GM18526 (cell line): ENCODE results near the gene SULT1A3.
"Not testable (repeated sequence)": the region's sequence is repeated elsewhere in the genome, so short reads cannot be mapped to it uniquely, and the experiment has no call there.

Source experiments
- POLR2A ChIP-seq: IDR thresholded peaks from 3 replicates; pipeline ENCODE4 v1.6.1; 2011; ENCODE audit not compliant: insufficient read length; ENCODE audit errors: extremely low read depth

SULT1A3 gene

GRCh38 chr16:30199049-30199448 lies at the start of gene SULT1A3:
Gene SULT1A3 (plus strand): TSS chr16:30199255. CDS start chr16:30200729, 1,474 bp downstream.
- TF ChIP-seq POLR2A = not testable (repeated sequence)

DNA sequence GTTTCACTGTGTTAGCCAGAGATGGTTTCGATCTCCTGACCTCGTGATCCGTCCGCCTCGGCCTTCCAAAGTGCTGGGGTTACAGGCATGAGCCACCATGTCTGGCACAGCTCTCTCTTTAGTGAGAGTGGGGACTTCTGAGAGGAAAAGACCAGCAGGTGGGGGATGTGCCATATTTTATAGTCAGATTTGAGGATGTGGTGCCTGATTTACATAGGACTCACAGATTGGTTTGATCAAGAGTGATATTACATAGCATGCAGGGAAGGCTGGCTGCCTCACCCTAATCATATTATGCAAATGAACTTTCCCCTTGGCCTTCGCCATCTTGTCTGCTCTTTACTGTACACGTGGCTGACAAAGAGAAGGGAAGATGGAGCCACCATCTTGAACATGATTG lies 48.0 kb upstream of the SULT1A3 start:
- TF ChIP-seq POLR2A = no peak

DNA sequence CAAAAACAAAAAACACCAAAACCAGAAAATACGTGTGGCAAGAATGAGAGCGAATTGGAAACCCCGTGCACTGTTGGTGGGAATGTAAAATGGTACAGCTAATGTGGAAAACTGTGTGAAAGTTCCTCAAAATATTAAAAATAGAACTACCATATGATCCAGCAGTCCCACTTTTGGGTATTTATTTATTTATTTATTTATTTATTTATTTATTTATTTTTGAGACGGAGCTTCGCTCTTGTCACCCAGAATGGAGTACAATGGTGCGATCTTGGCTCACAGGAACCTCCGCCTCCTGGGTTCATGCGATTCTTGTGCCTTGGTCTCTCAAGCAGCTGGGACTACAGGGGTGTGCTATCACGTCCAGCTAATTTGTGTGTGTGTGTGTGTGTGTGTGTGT lies 46.5 kb upstream of the SULT1A3 start:
- TF ChIP-seq POLR2A = no peak

DNA sequence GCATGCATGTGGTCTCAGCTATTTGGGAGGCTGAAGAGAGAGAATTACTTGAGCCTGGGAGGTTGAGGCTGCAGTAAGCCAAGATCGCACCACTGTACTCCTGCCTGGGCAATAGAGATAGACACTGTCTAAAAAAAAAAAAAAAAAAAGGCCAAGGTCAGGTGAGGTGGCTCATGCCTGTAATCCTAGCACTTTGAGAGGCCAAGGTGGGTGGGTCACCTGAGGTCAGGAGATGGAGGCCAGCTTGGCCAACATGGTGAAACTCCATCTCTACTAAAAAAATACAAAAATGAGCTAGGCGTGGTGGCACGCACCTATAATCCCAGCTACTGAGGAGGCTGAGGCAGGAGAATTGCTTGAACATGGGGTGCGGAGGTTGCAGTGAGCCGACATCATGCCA lies 43.9 kb upstream of the SULT1A3 start:
- no peak for TF ChIP-seq POLR2A

GRCh38 chr16:30157214-30157613 lies 41.8 kb upstream of the SULT1A3 start:
- TF ChIP-seq POLR2A = no peak

DNA sequence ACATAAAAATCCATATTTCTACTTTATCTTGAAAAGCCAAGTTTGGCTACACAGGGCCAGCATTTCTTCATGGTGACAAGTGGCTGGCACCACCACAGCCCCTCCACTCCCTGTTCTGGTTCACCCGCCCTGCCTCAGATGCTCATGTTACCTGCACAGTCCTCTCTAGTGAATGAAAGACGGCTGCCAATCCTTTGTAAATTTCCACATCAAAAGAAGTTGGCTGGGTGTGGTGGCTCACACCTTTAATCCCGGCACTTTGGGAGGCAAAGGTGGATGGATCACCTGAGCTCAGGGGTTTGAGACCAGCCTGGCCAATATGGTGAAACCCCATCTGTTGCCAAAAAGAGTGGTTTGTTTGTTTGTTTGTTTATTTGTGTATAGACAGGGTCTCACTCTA lies 35.5 kb upstream of the SULT1A3 start:
- TF ChIP-seq POLR2A = no peak

- no peak for TF ChIP-seq POLR2A
Measured at GRCh38 chr16:30166202-30166902, 32.7 kb upstream of the SULT1A3 start.

DNA sequence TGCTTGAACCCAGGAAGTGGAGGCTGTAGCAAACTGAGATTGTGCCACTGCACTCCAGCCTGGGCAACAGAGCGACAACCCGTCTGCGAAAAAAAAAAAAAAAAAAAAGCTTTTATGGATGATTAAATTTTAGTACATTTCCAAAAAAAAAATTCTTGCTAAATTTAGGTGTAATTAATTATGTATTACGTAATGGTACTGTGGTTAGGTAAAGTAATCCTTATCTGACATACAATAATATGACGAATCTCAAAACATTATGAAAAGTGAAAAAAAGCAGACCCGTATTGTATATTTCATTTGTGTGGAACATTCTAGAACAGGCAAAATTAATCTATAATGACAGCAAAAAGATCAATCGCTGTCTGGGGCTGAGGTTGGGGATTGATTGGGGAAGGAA lies 26.0 kb upstream of the SULT1A3 start:
- no peak for TF ChIP-seq POLR2A

DNA sequence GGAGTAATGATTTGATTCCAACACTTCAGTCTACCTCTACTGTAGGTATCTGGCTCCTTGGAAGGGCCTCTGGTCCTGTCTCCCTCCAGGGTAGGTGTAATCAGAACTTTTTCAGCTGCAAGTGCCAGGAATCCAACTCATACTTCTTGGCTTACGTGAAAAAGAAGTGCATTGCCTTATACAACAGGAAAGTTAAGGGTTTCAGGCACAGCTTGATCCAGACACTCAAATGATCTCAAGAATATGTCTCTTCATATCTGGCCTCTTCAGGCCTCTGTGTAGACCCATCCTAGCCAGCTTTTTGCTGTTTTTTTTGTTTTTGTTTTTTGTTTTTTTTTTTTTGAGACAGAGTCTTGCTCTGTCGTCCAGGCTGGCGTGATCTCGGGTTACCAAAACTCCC lies 19.9 kb upstream of the SULT1A3 start:
- TF ChIP-seq POLR2A = no peak

DNA sequence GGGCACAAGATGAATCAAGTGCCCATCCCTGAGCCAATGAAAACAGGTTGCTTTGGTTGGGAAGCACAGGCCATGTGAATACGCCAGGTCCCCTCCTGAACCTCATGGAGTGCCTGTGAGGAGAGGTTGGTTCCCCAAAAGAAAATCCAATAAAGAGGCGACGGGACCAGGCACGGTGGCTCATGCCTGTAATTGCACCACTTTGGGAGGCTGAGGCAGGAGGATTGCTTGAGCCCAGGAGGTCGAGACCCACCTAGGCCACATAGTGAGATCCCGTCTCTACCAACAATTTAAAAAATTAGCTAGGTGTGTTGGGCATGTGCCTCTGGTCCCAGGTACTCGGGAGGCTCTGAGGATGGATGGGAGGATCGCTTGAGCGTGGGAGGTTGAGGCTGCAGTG lies 19.1 kb upstream of the SULT1A3 start:
- TF ChIP-seq POLR2A = no peak

- no peak for TF ChIP-seq POLR2A
Measured at GRCh38 chr16:30180741-30181140, 18.3 kb upstream of the SULT1A3 start.

GRCh38 chr16:30183233-30184095 lies 15.6 kb upstream of the SULT1A3 start, which contains the start of gene CORO1A:
Gene CORO1A (plus strand): TSS chr16:30183602. CDS start chr16:30185210, 1,608 bp downstream.
- peak; percentile 95 for TF ChIP-seq POLR2A

DNA sequence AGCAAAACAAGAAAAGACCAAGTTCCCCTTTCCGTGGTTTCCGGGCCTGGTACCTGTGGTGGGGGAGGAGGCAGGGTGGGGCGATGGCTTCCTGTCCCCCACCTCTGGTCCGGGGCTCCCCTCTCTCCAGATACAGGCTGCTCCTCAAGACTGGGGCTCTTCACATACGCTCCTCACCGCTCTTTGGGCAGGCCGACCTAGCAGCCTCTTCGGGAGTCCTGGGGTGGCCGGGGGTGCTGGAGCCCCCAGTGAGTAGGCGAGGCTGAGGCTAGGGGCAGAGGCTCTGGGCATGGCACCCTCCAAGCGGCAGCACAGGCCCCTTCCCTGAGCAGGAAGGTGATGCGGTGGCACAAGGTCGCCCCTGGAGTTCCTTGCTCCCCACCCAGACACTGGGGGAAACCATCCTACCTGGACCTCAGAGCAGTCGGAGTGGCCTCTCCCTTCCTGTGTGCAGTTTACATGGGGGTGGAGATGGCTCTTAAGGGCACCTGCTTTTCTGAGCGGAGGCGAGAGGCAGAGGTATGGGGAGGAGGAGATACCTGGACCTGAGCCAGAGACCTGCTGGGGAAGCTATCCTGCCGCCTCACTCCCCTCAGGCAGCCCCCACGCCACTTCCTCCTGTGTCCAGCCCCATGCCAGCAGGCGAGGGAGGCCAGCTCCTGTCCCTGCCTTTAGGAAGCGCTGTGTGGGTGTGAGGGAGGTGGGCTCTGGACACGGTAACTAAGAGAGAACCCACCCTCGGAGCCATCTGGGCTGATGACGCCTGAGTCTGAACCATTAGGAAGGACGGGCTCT lies 14.8 kb upstream of the SULT1A3 start:
- TF ChIP-seq POLR2A = peak; percentile 81

- TF ChIP-seq POLR2A = peak; percentile 40
Measured at GRCh38 chr16:30184891-30185682, 14.0 kb upstream of the SULT1A3 start.

DNA sequence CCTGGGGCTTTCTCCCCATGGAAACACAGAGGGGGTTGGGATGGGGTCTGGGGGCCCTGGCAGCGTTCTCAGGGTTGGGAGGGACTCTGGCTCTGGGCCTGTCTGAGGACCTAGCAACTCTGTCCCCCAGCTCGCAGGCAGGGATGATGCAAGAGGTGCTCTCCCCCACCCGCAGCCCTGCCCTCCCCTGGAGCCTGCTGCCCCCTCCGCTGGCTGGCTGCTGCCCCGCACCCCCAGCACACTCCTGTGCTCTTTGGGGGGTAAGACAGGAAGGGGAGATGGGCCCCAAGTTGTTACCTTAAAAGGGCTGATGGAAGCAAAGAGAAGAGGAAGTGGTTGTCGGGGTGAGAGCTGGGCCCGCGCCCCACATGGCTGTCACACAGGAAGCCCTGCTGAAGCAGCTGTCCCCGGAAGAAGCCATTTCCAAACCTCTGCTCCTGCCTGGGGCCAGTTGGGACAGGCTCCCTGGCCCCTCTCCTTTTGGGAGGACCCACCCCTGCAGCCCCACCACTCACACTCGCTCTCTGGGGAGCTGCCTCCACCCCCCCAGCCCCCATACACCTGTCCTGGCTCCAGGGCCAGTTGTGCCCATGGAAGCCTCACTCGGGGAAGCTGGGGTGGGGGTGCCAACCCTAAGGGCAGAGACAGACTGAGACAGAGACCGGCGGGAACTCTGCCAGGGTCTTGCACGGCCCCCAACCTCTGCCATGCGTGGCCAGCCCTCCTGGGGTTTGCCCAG lies 13.2 kb upstream of the SULT1A3 start:
- TF ChIP-seq POLR2A = peak; percentile 76

- TF ChIP-seq POLR2A = no peak
Measured at GRCh38 chr16:30186444-30186781, 12.6 kb upstream of the SULT1A3 start.
